Esophagus (tissue), 2 donors: ENCODE data around the gene DNAH11. TPM values are rescaled to one million over a fixed set of nuclear protein-coding genes. Genes with fewer than 3 reads are reported as not detected.

Experiments
- H3K27ac ChIP-seq, 2 donors: one replicate each; pipeline ENCODE4 v1.5.1; 2013; ENCODE audit warnings: low read depth in 2 of 2, mild to moderate bottlenecking in 2 of 2, inconsistent platforms in 1 of 2, low read length in 1 of 2, moderate library complexity in 1 of 2
- H3K27me3 ChIP-seq, 2 donors: one replicate each; pipeline ENCODE4 v1.6.1; 2013; ENCODE audit warnings: low read length in 2 of 2, control low read depth in 1 of 2, mild to moderate bottlenecking in 1 of 2; ENCODE audit not compliant: insufficient read depth in 2 of 2, control insufficient read depth in 1 of 2
- H3K36me3 ChIP-seq, 2 donors: one replicate each; pipeline ENCODE4 v1.6.1; 2013; ENCODE audit warnings: low read length in 1 of 2; ENCODE audit not compliant: control insufficient read depth in 2 of 2, insufficient read depth in 2 of 2
- H3K4me1 ChIP-seq, 2 donors: one replicate each; pipeline ENCODE4 v1.6.1; 2013; ENCODE audit warnings: low read length in 1 of 2; ENCODE audit not compliant: control insufficient read depth in 2 of 2, insufficient read depth in 2 of 2
- H3K4me3 ChIP-seq, 2 donors: one replicate each; pipeline ENCODE4 v1.5.1; 2013; ENCODE audit warnings: low read length in 2 of 2, mild to moderate bottlenecking in 2 of 2, low read depth in 1 of 2, moderate library complexity in 1 of 2
- H3K9me3 ChIP-seq, 2 donors: one replicate each; pipeline ENCODE4 v1.6.1; 2013; ENCODE audit warnings: mild to moderate bottlenecking in 2 of 2, low read depth in 1 of 2, low read length in 1 of 2, moderate library complexity in 1 of 2; ENCODE audit not compliant: control insufficient read depth in 2 of 2, insufficient read depth in 1 of 2
- WGBS, 2 donors: extraction: QIAGEN DNeasy Blood & Tissue Kit; methylation state at CpG; one replicate each; pipeline ENCODE4 v1.1.7; 2013; 5-methylcytosine and 5-hydroxymethylcytosine counted together
- polyA plus RNA-seq, 2 donors: library from polyadenylated mRNA; stranded (reverse); fragments of 200-250 nt; gene quantifications; one replicate each; pipeline ENCODE4 v1.2.3, GENCODE V29; 2013
- donor health status: healthy with polysubstance abuse.
- donor health status: Bipolar disorder and iron deficiency.

The DNAH11 gene
- polyA plus RNA-seq, 2 donors, result 0.51 to 1.6 TPM

DNA sequence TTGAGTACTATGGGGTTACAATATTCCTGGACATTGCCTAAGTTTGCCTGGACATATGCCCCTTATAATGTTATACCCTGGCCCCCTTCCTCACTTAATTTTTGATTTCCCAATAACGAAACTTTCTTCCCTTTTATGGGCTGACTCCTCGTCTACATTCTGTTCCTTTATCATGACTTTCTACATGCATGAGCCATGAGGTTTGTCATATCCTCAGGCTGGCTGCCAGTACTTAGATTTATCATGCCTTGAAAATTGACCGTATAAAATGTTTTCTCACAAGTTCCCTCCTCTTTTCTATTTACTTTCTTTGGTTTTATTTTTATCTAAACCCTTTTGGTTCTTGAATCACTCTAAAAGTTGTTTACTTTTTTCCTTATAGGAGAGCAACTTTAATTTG is 4.7 kb downstream of the DNAH11 start:
- no peaks in the 10 kb centered on the region for H3K9me3 ChIP-seq
- peaks cover 4 to 14% of the 10 kb centered on the region in 2 donors for H3K4me1 ChIP-seq
- H3K36me3 ChIP-seq, result no peaks in the 10 kb centered on the region
- WGBS, 2 donors, result 55 to 58% methylated on average over 3 of the region's 3 CpGs
- H3K27ac ChIP-seq, result no peak overlapping the region
- no peak overlapping the region for H3K4me3 ChIP-seq
- H3K27me3 ChIP-seq, result peaks cover 0 to 7% of the 10 kb centered on the region in 2 donors

- H3K27ac ChIP-seq, result no peak overlapping the region
- no peaks in the 10 kb centered on the region for H3K9me3 ChIP-seq
- H3K27me3 ChIP-seq, result no peaks in the 10 kb centered on the region
- peaks cover 3 to 4% of the 10 kb centered on the region in 2 donors for H3K4me1 ChIP-seq
- WGBS, 2 donors, result 66 to 90% methylated on average over 3 of the region's 3 CpGs
- H3K36me3 ChIP-seq, result no peaks in the 10 kb centered on the region
- no peak overlapping the region for H3K4me3 ChIP-seq
These were observed 5.7 kb downstream of the DNAH11 start for GRCh38 chr7:21548491-21548890.

DNA sequence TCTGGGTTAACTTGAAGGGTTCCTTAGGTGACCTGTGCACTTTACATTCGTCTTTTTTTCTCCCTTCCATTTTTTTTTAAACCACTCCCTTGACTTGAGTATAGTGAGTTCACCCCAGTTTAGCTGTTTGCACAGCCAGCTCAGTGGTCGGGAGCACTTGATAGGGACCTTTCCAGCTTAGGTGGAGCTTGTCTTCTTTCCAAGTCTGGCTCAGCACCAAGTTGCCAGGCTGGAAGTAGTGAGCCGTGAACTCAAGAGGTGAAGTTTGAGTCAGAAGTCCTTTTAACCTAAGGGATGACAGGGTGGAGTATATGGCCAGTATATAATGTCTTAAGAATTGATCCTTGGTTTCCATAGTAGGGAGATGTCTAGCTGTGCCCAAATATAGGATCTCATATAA is 7.2 kb downstream of the DNAH11 start:
- Histone ChIP-seq H3K27ac (peak overlapping the region in 1 of 2 donors; percentile 31), H3K36me3 (no peaks in the 10 kb centered on the region), H3K27me3 (no peaks in the 10 kb centered on the region), H3K4me1 (no peaks in the 10 kb centered on the region), H3K4me3 (no peak overlapping the region), H3K9me3 (no peaks in the 10 kb centered on the region)
- 74 to 85% methylated on average over 3 of the region's 3 CpGs for WGBS, 2 donors

GRCh38 chr7:21550821-21551531 is 8.1 kb downstream of the DNAH11 start:
- H3K4me3 ChIP-seq, result no peak overlapping the region
- no peaks in the 10 kb centered on the region for H3K4me1 ChIP-seq
- H3K27me3 ChIP-seq, result no peaks in the 10 kb centered on the region
- no peaks in the 10 kb centered on the region for H3K9me3 ChIP-seq
- H3K27ac ChIP-seq, result no peak overlapping the region
- WGBS, 2 donors, result 53 to 73% methylated on average over 6 of the region's 6 CpGs
- no peaks in the 10 kb centered on the region for H3K36me3 ChIP-seq

DNA sequence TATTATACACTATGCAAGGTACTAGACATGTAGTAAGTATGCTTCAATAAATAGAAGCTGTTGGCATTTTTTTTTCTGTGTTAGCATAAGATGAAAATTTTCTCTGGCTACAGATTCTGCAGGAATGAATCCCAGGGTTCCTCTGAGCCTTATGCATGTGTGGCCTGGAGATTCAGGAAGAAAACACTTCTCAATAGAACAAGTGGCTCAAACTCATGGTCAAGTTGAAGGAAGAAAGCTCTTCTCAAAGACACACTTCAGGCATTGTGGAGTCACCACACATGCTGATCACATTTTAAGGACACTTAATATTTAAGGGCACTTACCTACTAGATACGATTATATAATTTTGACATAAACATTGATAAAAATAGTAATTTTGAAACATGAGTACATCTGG is 19.5 kb downstream of the DNAH11 start:
- no peaks in the 10 kb centered on the region for H3K9me3 ChIP-seq
- H3K4me3 ChIP-seq, result no peak overlapping the region
- 85 to 96% methylated on average over 1 of the region's 1 CpG for WGBS, 2 donors
- H3K27ac ChIP-seq, result no peak overlapping the region
- H3K4me1 ChIP-seq, result no peaks in the 10 kb centered on the region
- H3K27me3 ChIP-seq, result no peaks in the 10 kb centered on the region
- no peaks in the 10 kb centered on the region for H3K36me3 ChIP-seq

DNA sequence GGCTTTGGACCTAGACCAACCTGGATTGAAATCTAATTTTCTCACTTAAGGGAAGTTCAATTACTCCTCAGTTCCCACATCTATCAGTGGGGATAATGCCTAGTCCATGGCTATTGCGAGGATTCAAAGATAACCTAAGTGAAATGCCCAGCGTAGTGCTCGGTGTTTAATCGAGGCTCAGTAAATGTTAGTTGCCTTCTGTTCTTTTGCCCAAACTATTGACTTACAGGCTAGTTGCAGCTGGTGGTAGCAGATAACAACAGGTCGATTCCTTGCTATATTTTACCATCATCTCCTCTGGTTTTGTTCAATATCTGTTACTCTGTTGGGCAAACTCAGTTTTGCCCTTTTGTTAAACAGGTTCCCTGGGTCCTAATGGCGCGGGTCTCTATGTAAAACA is 22.8 kb downstream of the DNAH11 start:
- Histone ChIP-seq H3K27ac (no peak overlapping the region), H3K9me3 (no peaks in the 10 kb centered on the region), H3K27me3 (no peaks in the 10 kb centered on the region), H3K36me3 (no peaks in the 10 kb centered on the region), H3K4me3 (no peak overlapping the region), H3K4me1 (no peaks in the 10 kb centered on the region)
- 72 to 89% methylated on average over 7 of the region's 7 CpGs for WGBS, 2 donors

- H3K4me1 ChIP-seq, result no peaks in the 10 kb centered on the region
- no peak overlapping the region for H3K27ac ChIP-seq
- no peak overlapping the region for H3K4me3 ChIP-seq
- H3K9me3 ChIP-seq, result no peaks in the 10 kb centered on the region
- no peaks in the 10 kb centered on the region for H3K36me3 ChIP-seq
- H3K27me3 ChIP-seq, result no peaks in the 10 kb centered on the region
- 39 to 66% methylated on average over 4 of the region's 4 CpGs for WGBS, 2 donors
These were observed 23.3 kb downstream of the DNAH11 start for GRCh38 chr7:21566094-21566493.

DNA sequence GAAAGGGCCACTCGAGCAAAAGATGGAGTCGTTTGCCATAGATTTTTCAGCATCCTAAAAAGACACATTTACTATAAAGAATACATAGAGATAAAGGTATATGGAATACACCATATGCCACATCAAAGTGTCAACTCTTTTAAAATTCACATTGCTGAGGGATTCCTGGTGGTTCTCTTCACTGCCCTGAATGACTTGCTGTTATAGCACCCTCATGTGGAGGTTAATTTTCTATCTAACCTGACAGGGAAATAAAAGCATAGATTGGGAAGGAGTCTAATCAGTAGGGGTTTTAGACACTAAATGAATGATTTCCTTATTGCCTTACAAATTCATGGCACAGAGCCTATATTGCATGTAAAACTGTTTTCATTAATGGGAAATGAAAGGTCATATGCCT is 25.9 kb downstream of the DNAH11 start:
- 70 to 80% methylated on average over 2 of the region's 2 CpGs for WGBS, 2 donors
- no peaks in the 10 kb centered on the region for H3K27me3 ChIP-seq
- no peak overlapping the region for H3K4me3 ChIP-seq
- no peaks in the 10 kb centered on the region for H3K36me3 ChIP-seq
- no peaks in the 10 kb centered on the region for H3K9me3 ChIP-seq
- no peaks in the 10 kb centered on the region for H3K4me1 ChIP-seq
- H3K27ac ChIP-seq, result no peak overlapping the region

DNA sequence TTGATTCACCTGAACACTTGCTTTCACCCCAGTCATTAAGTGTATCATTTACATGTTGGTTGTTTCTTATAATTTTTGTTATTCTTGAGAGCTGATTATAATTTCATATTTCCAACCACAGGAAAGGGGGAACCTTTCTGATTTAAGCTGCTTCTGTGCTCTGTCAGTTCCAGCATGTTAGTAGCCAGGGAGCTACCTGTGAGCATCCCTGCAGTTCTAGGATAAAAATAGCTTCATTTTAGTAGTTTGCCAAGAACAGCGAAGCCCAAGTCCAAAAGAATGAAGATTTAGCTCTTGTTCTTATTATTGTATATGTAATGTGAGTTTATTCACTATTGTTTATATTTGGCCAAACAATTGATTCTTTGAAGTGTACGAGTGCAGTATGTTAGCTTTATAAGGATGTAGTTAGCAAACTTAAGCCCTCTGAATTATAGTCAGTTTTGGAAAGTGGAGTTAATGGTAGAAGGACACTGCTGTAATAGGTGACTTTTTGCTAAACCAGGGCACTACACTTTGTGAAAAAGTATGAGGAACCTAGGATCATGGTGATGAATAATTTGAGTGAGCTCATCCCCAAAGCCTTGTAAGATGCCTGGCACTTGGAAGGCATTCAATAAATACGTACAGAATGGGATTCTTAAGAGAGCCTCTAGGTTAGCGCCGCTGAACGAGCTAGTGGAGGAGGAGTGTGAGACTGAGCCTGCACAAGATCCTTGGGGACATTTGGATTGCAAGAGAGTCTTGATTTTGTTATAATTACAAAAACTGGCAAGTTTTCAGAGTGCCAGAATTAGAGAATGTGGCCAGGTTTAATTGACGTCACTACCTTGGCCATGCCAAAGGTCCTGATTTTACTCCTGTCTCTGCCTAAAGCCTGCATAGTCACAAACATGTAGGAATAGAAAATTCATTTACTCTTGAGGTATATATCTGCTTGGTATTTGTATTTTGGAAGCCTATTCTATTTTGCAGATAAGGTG is 29.8 kb downstream of the DNAH11 start:
- H3K4me3 ChIP-seq, result no peak overlapping the region
- H3K4me1 ChIP-seq, result no peaks in the 10 kb centered on the region
- H3K36me3 ChIP-seq, result no peaks in the 10 kb centered on the region
- no peaks in the 10 kb centered on the region for H3K27me3 ChIP-seq
- 69 to 71% methylated on average over 7 of the region's 7 CpGs for WGBS, 2 donors
- H3K27ac ChIP-seq, result no peak overlapping the region
- H3K9me3 ChIP-seq, result no peaks in the 10 kb centered on the region
